HG02588 (cell line): ENCODE measurements around the gene UNC50.
"Not testable (repeated sequence)": the region's sequence is repeated elsewhere in the genome, so short reads cannot be mapped to it uniquely, and the experiment has no call there.

Experiments used
- ATAC-seq: cut with Tn5 transposase; IDR thresholded peaks from one replicate; pipeline ENCODE4 v1.9.1; 2021; ENCODE audit warnings: mild to moderate bottlenecking, moderate library complexity; ENCODE audit not compliant: unreplicated experiment

Gene UNC50

GRCh38 chr2:98608962-98609604 is 694 bp downstream of the UNC50 start:
- ATAC-seq: peak; percentile 13

DNA sequence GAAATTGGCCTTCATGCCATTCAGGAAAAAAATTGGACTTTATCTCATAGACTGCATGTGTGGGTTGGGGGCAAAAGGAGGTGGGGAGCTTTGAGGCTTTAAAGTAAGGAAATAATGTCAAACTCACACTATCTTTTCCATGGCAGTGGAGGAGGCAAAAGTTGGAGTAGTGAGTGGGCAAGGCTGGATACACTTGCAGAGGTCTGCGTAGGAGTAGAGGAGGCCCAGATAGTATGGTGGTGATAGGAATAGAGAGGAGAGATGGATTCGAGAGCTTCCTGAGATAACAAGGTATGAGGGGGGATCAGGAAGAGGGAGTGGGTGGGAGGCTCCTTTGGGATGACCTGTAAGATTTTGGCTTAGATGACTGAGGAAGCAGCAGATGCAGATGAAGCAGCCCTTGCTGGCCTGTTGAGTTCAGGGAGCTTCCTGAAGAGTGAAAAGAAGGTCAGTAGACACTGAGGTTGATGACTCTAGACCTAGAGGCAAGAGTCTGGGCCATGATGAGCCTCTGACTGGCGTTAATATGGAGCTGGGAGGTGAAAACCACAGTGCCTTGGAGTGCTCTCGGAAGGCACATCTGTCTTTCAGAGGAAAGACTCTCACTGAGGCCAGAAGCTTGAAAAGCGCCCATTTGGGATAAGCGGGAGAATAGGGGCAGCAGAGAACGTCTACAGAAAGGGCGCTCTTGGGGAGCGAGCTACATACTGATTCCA is 5.8 kb downstream of the UNC50 start:
- no peak for ATAC-seq

GRCh38 chr2:98615481-98615880 is 7.1 kb downstream of the UNC50 start:
- ATAC-seq: no peak

DNA sequence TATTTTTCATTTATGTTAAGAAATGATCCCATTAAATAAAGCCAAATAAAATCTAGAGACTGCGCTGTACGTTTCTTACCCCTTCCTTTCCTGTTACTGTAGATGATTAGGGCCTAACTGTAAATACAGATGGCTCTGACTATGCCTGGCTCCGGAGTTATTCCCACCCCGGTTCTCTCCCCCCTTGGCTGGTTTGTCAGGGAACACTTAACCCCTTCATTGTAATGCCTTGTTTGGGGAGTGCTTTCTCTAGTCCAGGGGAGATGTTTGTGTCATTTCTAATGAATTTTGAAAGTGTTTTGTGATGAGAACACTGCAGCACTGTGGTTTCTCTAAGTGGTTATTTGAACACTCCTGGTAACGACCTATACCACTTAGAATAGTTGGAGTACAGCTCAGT is 8.8 kb downstream of the UNC50 start:
- no peak for ATAC-seq

- no peak for ATAC-seq
Observed at GRCh38 chr2:98623657-98624056, 15.3 kb downstream of the UNC50 start.

DNA sequence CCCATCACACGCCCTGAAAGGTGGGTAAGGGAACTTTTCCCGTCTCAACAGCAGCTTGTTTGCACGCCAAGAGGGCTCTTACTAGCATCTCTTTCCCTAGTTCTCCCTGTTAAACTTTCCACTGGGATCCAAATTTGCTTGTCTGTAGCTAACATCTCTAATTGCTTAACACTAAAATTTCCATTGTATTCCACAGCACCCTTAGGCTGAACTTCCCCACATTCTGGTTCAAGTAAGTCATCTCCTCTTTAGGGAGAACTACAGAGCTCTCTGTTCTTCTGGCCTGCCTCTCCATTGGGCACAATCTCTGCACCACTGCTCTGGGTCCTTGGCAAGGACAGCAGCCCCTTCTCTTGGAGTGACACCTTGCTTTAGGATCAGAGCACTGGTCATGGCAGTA is 24.0 kb downstream of the UNC50 start:
- no peak for ATAC-seq

DNA sequence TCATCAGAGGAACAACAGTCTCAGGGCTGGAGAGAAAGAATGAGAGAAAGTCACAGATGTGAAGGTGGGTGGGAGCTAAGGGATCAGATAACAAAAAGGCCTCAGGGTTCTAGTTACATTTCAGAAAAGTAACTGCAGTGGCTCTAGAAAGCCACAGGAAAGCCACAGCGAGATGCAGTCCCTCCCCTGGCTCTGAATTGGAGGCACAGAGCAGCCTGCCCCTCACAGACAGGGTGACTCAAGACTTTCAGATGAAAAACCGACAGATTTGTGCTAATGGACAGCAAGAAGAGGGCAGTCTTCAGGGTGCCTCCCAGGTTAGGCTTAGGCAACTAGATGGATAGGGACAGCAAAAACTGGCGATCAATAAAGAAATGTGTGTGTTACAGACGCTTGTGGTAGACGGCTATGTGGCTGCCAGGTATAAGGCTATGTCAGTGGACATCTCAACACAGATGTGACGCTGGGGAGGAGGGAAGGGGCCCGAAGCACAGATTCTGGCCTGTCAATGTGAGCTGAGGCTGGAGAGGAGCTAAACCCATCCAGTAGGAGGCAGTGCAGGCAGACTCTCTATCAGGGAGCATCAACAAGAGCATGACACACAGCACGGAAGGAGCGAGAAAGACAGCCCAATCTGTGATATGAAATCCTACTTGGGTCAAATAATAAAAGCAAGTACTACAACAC is 26.2 kb downstream of the UNC50 start:
- ATAC-seq: no peak

GRCh38 chr2:98637401-98638147 is 29.2 kb downstream of the UNC50 start:
- ATAC-seq: no peak

DNA sequence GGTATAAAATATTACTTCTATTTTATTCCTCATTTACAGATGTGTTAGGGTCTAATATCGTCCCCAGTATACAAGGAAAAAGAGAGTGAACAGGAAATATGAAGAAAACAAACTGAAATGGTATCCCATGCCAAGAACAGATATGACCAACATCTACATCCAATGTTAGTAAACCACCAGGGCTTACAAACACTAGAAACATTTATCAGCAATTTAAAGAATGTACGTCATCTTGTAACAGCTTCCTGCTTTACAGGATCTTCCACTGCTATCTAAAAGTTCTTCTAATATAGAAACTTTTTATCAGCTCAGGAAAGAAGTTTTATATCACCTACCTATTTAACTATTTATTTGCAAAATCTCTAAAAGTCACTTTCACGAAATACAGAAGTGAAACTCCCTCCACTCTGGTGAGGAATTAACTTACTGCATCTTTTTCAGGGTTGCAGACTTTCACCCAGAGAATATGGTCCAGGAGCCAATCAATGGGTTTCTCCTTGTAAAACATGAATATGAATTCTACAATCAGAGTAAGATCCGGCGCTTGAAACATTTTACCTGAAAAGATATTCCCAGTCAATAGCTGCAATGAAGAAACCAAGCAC is 35.2 kb downstream of the UNC50 start:
- ATAC-seq: no peak

- no peak for ATAC-seq
Observed at GRCh38 chr2:98647636-98648035, 39.2 kb downstream of the UNC50 start.

- no peak for ATAC-seq
Observed at GRCh38 chr2:98648451-98648850, 40.1 kb downstream of the UNC50 start.

GRCh38 chr2:98649135-98649991 is 41.0 kb downstream of the UNC50 start:
- no peak for ATAC-seq

DNA sequence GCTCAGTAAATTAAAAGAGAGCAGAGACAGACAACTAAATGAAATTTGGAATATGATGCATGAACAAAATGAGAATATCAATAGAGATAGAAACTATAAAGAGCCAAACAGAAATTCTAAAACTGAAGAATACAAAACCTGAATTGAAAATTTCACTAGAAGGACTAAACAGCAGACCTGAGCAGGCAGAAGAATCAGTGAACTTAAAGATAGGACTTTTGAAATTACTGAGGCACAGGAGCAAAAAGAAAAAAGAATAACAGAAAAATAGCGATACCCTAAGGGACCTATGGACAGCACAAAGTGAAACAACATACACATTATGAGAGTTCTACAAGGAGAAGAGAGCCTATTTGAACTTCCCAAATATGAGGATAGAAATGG is 41.6 kb downstream of the UNC50 start:
- ATAC-seq: no peak

DNA sequence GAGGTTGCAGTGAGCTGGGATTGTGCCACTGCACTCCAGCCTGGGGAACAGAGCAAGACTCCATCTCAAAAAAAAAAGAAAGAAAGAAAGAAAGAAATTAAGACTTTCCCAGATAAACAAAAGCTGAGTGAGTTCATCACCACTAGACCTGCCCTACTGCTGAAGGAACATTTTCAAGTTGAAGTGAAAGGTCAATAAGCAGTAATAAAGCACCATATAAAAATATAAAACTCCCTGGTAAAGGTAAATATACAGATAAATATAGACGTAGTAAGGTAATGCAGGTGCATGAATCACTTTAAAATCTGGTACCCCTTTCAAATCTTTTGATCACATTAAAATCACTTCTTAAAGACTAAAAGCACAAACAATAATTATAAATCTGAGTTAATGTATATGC is 42.6 kb downstream of the UNC50 start:
- ATAC-seq: no peak

GRCh38 chr2:98654699-98655495 is 46.5 kb downstream of the UNC50 start:
- no peak for ATAC-seq

- ATAC-seq: no peak
Observed at GRCh38 chr2:98656800-98657199, 48.4 kb downstream of the UNC50 start.

DNA sequence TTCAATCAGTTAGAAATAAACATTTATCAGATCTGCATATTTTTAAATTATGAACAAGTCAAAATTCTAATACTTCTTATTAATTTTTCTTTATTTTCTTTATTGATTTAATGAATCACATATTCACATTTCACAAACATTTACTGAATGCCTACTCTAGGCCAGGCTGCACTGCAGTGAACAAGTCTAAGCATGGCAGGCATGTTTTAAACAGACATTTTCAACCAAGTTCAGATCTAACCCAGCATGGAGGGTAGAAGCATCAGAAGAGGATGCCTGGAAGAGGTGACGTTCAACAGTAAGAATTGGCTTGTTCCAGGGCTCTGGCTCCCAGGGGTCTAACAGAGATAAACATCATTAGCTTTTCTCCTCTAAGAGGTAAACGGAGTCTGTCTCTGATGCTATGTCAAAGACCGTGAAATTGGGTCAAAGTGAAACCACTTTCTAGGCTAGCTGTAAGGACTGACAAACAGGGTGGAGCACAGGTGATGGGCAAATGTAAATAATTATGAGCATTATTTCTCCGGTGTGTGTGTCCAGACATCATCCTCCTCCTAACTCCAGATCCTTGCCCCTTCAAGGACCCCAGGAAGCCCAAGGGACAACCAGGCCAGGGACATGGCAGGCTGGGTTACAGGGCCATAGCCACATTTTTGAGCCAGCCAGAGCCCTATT is 50.6 kb downstream of the UNC50 start:
- ATAC-seq: no peak

- not testable (repeated sequence) for ATAC-seq
Observed at GRCh38 chr2:98659491-98659840, 51.1 kb downstream of the UNC50 start.
